ENCODE data around the gene UVRAG.

The UVRAG gene

DNA sequence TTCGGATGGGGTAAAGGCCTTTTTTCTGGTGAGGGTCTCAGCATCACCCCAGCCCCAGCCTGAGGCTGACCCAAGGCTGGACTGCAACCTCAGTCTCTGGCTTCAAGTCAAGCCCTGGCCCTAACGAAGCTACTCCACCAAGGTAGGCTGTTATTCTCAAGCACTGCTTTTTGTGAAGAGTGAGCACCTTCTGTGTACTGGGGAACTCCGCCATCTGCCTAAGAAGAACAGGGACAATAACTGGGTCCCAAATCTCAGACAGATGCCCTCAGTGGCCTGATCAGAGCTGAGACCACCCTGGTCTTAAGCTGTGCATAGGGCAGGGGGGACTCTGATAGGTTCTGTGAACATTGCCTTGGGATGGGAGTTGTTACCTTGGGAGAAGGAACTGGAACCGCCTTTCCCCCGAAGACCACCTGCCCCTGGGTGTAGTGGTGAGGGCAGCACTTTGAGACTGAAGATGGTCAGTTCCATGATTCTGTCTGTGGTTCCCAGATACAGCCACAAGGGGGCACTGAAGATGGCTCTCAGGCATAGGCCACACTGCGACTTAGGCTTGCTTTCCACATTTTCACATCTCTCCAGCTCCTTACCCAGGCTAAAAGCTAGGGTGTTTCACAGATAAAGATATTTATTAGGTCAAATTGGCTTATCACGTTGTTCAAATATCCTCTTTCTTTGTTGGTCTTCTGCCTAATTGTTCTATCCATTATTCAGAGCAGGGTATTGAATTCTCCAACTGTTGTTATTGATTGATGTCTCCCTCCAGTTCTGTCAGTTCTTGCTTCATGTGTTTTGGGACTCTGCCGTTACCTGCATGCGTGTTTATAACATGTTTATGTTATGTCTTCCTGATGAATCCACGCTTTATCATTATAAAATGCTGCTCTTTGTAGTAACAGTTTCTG is 11.8 kb upstream of the UVRAG start:
- peak; percentile 68 to 85 for DNase-seq
- TF ChIP-seq POLR2A (IDR thresholded peaks at IDR 0.05; ENCODE audit: low read length) (no peak), GATA1 (IDR thresholded peaks at IDR 0.05; ENCODE audit: low read depth, low read length) (no peak)

DNA sequence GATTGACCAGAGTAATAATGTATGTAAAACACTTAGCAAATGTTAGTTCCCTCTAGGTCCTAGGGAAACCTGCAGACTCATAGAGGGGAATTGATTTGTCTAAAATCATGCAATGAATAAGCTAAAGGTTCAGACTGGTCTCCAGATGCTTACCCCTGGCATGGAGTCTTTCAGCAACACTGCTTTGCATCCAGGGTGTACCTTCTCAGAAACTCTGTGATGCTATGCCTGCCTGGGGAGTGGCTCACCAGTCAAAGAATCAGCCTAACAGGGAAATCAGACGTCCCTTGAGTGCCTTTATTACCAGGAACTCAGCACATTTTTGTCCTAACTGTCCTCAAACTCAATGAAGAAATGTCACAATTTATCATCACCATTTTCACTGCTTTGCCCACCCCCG is 5.9 kb upstream of the UVRAG start:
- TF ChIP-seq GATA1 (IDR thresholded peaks at IDR 0.05; ENCODE audit: low read depth, low read length), result no peak
- no peak for TF ChIP-seq POLR2A (IDR thresholded peaks at IDR 0.05; ENCODE audit: low read length)
- no peak for DNase-seq

DNA sequence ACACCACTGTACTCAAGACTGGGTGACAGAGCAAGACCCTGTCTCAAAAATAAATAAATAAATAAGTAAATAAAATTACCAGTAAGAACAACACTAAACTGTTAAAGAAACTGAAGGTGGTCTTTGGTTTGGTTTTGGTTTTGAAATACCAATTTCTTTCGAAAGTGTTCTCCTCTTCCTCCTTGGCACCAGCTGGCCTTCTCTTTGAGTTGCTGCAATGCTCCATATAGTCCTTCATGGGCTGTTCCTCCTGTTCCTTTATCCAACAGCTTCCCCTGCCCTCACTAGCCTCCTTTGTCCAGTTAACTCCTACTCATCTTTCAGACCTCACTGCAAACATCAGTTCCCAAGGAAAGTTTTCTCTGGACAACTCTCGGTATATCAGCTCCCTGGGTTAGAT is 5.0 kb upstream of the UVRAG start:
- DNase-seq, result no peak
- TF ChIP-seq GATA1 (IDR thresholded peaks at IDR 0.05; ENCODE audit: low read depth, low read length) (no peak), POLR2A (IDR thresholded peaks at IDR 0.05; ENCODE audit: low read length) (no peak)

DNA sequence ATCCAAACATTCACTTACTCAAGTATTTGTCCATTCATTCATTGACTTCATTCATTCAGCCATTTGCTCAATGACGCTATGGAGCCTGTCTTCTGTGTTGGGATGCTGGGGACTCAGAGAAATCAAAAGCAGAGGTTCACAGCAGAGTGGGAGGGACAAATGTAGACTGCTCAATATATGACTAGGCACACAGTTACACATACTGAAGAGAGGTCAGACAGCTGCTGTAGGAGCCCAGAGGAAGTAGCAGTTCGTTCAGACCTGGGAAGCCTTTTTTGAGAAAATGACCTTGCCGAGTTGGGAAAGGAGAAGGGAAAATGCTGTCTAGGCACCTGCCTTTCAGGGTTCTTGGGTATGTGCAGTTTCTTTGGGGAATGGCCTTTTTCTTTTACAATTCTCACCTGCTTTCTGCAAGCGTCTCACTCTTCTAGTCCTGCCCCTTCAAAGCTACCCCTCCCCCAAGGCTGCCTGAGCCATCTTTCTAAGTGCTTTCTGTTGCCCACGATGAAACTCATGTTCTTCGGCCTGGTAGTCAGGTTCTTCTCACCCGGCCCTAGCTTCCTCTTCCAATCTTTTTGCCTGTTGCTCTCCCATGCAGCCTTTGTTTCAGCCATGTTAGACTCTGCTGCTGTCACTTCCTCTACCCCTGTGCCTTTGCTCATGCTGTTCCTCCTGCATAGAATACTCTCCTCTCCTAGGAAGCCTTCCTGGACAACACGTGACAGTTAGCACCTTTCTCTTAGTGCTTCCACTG is 4.2 kb upstream of the UVRAG start:
- no peak for DNase-seq
- TF ChIP-seq GATA1 (IDR thresholded peaks at IDR 0.05; ENCODE audit: low read depth, low read length) (no peak), POLR2A (IDR thresholded peaks at IDR 0.05; ENCODE audit: low read length) (no peak)

DNA sequence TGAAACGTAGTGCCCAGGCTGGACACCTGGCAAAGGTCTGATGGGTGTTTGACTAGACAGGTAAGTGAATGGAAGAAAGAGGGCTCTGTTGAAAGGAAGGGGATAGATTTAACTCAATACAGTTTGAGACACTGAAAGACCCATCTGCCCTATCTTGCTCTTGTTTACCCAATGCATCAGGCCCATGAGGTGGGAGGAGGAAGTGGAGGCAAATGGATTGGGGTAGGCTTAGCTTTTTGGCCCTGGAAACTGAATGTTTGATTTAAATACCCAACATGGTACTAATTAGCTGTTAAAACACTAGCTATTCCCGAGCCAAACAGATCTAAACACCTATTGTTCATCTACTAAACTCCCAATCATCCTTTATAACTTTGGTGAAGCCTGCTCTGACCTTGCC is 3.5 kb upstream of the UVRAG start:
- no peak for DNase-seq
- TF ChIP-seq GATA1 (IDR thresholded peaks at IDR 0.05; ENCODE audit: low read depth, low read length) (no peak), POLR2A (IDR thresholded peaks at IDR 0.05; ENCODE audit: low read length) (no peak)

DNA sequence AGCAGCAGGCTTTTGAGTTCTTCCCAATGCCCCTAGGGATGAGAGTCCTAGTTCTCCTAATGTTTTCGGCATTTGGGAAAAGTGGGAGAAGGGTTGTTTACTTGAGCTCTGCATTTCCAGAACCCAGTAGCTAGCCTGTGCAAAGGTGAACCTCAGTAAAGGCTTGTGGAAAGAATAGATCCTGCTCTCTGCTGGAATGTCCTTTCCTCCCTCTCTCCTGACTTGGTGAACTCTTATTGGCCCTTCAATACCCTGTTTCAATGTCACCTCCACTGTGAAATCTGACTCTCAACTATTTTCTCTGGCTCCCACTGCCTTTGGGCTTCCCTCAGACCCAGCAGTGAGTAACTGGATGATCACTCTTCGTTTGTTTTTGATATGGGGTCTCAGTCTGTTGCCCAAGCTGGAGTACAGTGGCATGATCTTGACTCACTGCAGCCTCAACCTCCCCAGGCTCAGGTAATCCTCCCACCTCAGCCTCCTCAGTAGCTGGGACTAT is 2.4 kb upstream of the UVRAG start:
- TF ChIP-seq GATA1 (IDR thresholded peaks at IDR 0.05; ENCODE audit: low read depth, low read length) (no peak), POLR2A (IDR thresholded peaks at IDR 0.05; ENCODE audit: low read length) (no peak)
- no peak for DNase-seq

DNA sequence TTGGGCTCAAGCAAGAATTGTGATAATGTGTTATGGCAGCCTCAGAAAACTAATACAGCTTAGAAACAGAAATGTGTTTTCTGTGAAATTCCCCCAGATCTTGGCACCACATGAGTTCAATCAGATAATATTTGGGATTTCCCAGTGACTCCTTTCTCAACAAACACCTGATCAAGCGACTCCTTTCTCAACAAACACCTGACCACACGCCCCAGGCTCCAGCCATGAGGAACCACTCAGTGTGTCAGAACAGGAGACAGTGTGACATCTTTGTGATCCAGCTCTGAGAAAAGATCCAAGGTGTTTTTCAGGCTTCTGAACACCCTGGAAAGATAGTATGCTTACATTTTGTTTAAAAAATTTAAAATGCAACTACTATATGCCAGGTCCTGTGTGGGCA is 1.9 kb upstream of the UVRAG start:
- DNase-seq, result no peak
- TF ChIP-seq POLR2A (IDR thresholded peaks at IDR 0.05; ENCODE audit: low read length) (no peak), GATA1 (IDR thresholded peaks at IDR 0.05; ENCODE audit: low read depth, low read length) (no peak)

DNA sequence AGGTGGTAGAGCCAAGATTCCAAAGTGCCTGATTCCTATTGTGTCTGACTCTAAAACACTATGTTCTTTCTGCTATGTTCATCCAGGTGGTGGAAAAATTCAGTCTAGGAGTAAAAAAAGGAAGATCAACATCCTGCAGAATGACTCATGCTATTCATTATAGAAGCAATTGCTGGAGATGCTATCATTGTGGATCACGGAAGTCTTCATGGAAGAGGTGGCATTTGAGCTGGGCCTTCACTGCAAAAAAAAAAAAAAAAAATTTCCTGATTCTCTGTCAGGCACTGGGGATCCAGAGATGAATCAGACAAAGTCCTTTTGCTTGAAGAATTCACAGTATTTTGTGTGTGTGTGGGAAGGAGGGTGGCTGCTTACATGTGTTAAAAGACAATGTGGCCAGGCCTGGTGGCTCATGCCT is 1.4 kb upstream of the UVRAG start:
- TF ChIP-seq GATA1 (IDR thresholded peaks at IDR 0.05; ENCODE audit: low read depth, low read length) (no peak), POLR2A (IDR thresholded peaks at IDR 0.05; ENCODE audit: low read length) (no peak)

DNA sequence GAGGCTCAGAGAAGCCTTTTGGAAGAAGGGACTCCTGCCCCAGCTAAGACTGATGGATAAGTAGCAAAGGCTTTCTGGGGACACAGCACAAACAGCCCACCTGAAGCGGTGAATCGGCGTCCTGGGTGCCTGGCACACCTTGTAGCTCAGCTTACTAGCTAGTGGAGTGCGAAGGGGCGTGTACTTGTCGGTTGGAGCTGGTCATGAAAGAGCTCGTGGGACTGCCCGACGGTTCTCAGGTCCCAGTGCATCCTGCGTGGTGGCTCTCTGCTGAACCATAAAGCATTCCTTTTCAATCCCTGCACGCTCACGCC is 690 bp upstream of the UVRAG start:
- TF ChIP-seq GATA1 (IDR thresholded peaks at IDR 0.05; ENCODE audit: low read depth, low read length) (no peak), POLR2A (IDR thresholded peaks at IDR 0.05; ENCODE audit: low read length) (no peak)

More for the DNA sequence above, 1.4 kb upstream of the UVRAG start:
- DNase-seq, result peak in 1 of 2 experiments; percentile 19

DNA sequence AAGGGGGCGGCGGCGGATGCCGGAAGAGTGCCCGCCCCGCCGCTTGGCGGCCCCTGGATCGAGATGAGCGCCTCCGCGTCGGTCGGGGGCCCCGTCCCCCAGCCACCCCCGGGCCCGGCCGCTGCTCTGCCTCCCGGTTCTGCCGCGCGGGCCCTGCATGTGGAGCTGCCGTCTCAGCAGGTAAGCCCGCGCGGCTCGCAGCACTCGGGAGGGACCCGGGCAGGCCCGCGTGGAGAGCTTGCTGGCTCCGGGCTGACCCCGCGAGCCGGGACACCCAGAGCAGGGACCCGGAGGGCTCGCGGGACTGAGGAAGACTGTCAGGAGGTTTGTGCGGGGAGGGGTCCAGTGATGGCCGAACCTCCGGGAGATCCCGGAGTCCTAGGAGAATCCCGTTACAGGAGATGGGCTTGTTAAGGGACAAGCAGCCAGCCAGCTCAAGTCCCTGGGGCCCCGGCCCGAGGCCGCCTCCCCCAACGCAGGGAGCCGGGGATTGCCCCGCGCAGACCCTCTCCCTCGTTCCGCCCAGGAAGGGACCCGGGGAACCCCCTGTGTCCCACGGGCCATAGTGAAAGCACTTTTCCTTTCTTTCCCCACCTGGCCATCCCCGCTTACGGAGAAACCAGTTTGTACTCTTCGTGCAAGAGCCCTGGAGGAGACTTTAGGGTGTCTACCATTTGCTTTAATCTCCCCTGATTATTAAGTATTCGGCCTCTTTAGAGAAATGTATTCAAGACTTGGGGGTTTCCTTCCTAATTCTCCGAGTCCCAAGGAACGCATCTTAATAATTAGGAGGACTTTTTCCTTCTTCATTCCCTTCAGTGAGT is 547 bp downstream of the UVRAG start:
- peak in 1 of 2 experiments; percentile 53 for DNase-seq
- TF ChIP-seq POLR2A (IDR thresholded peaks at IDR 0.05; ENCODE audit: low read length) (peak; percentile 33), GATA1 (IDR thresholded peaks at IDR 0.05; ENCODE audit: low read depth, low read length) (no peak)

More for the DNA sequence above, 690 bp upstream of the UVRAG start:
- no peak for DNase-seq

DNA sequence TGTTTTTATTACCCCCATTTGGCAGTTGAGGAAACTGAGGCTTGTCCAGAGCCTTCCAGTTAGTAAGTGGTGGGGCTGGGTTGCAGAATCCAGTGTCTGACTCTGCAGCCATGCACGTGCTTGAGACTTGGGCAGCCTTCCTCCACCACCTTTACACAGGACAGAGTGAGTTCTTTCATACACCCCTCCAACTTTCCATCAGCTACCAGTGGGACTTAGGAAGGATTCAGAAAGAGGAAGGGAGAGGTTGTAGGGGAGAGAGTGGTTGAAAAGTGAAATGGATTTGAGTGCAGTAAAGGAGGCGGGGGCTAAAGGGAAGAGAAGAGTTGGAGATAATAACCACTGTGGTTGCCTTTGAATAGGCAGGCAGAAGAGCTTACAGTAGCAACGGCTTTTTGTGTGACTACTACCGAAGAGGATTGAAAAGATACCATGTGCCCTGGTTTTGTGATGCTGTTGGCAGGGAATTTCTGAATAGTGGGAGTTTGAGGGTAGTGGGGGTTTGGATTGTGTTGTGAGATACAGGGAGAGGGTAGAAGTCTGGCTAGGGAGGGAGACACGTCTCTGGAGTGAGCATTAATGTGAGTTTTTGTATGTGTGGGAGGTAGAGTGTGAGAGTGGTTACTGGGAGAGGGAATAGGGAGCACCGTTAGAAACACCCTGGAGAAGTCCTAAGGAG is 1.7 kb downstream of the UVRAG start:
- TF ChIP-seq GATA1 (IDR thresholded peaks at IDR 0.05; ENCODE audit: low read depth, low read length), result no peak
- no peak for TF ChIP-seq POLR2A (IDR thresholded peaks at IDR 0.05; ENCODE audit: low read length)
- peak; percentile 48 to 51 for DNase-seq

DNA sequence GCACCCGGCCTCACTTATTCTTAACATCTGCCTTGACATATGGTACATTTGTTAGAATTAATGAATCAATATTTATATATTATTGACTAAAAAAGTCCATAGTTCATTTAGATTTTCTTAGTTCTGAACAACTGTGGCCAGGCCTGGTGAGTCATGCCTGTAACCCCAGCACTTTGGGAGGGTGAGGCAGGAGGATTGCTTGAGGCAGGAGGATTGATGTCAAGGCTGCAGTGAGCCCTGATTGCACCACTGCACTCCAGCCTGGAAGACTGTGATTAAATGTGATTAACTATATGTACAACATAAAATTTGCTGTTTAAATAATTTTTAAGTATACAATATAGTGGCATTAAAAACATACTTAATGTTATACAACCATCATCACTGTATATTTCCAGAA is 5.6 kb downstream of the UVRAG start:
- no peak for DNase-seq
- TF ChIP-seq GATA1 (IDR thresholded peaks at IDR 0.05; ENCODE audit: low read depth, low read length), result no peak
- TF ChIP-seq POLR2A (IDR thresholded peaks at IDR 0.05; ENCODE audit: low read length), result no peak

DNA sequence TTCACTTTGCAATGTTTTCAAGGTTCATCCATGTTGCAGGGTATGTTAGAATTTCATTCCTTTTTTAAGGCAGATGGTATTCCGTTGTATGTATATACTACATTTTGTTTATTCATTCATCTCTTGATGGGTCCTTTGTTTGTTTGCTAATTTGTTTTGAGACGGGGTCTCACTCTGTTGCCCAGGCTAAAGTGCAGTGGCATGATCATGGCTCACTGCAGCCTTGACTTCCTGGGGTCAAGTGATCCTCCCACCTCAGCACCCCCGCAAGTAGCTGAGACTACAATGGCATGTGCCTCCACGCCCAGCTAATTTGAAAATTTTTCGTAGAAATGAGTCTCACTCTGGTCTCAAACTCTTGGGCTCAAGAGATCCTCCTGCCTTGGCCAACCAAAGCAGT is 6.2 kb downstream of the UVRAG start:
- DNase-seq, result no peak
- TF ChIP-seq POLR2A (IDR thresholded peaks at IDR 0.05; ENCODE audit: low read length) (no peak), GATA1 (IDR thresholded peaks at IDR 0.05; ENCODE audit: low read depth, low read length) (no peak)
